ENCODE data around the gene WNT16.
"Not testable (repeated sequence)": the region's sequence is repeated elsewhere in the genome, so short reads cannot be mapped to it uniquely, and the experiment has no call there.

Gene WNT16, protein sequence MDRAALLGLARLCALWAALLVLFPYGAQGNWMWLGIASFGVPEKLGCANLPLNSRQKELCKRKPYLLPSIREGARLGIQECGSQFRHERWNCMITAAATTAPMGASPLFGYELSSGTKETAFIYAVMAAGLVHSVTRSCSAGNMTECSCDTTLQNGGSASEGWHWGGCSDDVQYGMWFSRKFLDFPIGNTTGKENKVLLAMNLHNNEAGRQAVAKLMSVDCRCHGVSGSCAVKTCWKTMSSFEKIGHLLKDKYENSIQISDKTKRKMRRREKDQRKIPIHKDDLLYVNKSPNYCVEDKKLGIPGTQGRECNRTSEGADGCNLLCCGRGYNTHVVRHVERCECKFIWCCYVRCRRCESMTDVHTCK

GRCh38 chr7:121328508-121329190 lies at the start of gene WNT16:
WNT16 (plus strand) TSS chr7:121329000; CDS start chr7:121329293, 293 bp downstream.
- peak; percentile 83 for DNase-seq (ENCODE audit: low spot score)

DNA sequence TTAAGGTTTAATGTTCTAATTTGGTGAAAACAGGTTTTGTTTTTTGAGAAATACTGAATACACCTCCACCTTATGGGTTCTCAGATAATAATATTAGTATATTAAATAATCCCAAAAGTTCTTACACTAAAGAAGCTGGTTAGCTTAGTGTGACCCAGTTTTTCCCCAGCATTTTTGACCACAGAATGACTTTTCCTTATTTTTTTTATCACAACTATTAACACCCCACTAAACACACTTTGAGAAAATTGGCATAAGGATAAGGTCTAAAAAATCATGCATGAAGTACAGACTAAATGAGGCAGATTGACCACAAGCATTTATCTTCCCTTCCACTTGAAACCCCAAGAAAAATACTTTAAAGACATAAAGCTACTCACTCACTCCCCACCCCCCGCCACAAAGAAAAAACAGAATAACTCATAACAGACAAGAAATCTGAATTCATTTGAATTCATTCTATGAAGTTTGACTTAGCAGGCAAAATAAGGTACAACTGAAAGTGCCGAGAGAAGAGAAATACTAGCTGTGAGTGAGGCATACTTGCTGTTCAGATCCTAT lies 49.7 kb upstream of the WNT16 start:
- no peak for DNase-seq (ENCODE audit: low spot score)

DNA sequence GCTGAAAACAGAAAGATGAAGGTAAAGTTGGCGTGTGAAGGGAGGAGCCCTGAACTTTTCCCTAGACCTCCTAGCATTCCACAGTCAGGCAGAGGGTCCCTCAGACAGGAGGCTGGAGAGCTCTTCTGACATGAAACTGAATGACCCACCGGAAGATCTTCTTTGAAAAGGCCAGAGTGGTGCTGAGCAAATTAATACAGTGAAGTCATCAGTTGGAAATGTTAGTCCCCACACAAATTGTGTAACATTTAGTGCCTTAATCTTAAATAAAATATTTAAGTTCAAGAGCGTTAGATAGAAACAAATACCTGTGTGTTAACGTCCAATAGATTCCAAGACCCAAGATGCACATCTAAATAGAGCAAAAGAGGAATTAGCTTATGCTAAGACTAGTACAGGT lies 49.0 kb upstream of the WNT16 start:
- DNase-seq (ENCODE audit: low spot score), result no peak

GRCh38 chr7:121280656-121281055 lies 48.1 kb upstream of the WNT16 start:
- DNase-seq (ENCODE audit: low spot score), result no peak

GRCh38 chr7:121282129-121282528 lies 46.7 kb upstream of the WNT16 start:
- no peak for DNase-seq (ENCODE audit: low spot score)

DNA sequence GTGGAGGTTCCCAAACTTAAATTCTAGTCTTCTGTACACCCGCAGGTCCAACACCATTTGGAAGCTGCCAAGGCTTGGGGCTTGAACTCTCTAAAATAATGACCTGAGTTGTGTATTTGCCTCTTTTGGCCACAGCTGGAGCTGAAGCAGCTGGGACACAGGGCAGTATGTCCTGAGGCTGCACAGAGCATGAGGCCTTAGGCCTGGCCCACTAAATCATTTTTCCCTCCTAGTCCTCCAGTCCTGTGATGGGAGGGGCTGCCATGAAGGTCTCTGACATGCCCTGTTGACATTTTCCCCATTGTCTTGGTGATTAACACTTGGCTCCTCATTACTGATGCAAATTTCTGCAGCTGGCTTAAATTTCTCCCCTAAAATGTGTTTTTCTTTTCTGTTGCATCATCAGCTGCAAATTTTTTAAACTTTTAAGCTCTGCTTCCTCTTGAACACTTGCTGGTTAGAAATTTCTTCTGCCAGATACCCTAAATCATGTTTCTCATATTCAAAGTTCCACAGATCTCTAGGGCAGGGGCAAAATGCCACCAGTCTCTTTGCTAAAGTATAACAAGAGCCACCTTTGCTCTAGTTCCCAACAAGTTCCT lies 43.6 kb upstream of the WNT16 start:
- no peak for DNase-seq (ENCODE audit: low spot score)

- DNase-seq (ENCODE audit: low spot score), result no peak
Observed at GRCh38 chr7:121286186-121286585, 42.6 kb upstream of the WNT16 start.

GRCh38 chr7:121286742-121287734 lies 41.8 kb upstream of the WNT16 start:
- no peak for DNase-seq (ENCODE audit: low spot score)

DNA sequence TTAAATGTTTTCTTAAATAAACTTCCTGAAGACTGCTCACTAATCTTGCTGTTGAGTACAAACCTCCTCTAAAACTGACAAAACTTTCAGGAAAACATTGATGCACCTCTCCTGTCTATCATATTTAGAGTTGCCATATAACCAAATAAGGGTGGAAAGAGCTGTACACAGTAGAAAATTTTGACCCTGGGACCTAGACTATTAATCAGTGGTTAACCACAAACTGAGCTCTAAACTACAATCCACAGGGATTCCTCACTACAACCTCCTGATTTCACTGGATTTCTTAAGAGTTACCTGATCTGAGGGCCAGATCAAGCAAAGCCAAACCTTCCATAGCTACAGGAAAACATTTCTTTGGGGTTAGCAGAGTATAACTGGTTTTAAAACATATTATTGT lies 39.9 kb upstream of the WNT16 start:
- DNase-seq (ENCODE audit: low spot score), result no peak

DNA sequence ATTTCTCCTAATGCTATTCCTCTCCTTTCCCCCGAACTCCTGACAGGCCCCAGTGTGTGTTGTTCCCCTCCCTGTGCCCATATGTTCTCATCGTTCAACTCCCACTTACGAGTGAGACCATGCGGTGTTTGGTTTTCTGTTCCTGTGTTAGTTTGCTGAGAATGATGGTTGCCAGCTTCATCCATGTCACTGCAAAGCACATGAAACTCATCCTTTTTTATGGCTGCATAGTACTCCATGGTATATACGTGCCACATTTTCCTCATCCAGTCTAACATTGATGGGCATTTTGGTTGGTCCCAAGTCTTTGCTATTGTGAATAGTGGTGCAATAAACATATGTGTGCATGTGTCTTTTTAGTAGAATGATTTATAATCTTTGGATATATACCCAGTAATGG lies 38.9 kb upstream of the WNT16 start:
- DNase-seq (ENCODE audit: low spot score), result not testable (repeated sequence)

- no peak for DNase-seq (ENCODE audit: low spot score)
Observed at GRCh38 chr7:121294448-121294992, 34.3 kb upstream of the WNT16 start.

DNA sequence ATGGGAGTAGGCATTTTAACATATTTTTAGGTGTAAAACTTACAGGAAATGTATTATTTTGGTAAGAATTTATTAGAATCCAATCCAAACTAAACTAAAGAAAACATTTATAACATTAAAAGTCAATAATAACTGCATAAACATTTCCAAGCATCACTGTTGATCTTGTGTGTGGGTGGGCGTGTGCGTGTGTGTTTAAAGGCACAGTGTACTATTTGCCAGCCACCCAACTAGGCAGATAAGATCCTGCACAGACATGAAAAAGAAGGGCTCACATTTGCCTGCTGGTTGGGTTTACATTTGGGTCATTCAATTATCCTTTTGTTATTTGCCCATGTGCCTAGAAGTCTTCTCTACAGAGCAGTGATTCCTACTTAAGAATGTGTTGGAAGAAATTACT lies 31.0 kb upstream of the WNT16 start:
- DNase-seq (ENCODE audit: low spot score), result no peak

DNA sequence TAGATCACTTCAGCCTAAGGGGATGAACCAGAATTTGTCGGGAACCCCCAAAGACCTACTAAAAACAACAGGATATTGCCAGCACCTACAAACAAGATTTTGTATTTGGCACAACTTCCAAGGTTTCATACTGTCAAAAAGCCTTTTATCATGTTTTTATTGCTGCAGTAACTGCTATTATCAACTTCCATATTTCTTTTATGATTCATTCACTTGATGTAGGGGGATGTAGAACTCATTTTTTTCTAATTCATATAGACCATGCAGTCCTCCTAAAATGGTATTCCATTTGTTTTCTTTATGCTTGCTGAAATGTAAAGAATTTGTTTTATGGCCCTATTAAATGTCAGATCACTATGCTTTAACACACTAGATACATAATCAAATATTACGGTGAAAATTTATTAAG lies 30.0 kb upstream of the WNT16 start:
- DNase-seq (ENCODE audit: low spot score), result no peak

GRCh38 chr7:121300685-121301420 lies 27.9 kb upstream of the WNT16 start:
- no peak for DNase-seq (ENCODE audit: low spot score)

- DNase-seq (ENCODE audit: low spot score), result no peak
Observed at GRCh38 chr7:121301446-121302213, 27.2 kb upstream of the WNT16 start.

GRCh38 chr7:121302214-121302745 lies 26.5 kb upstream of the WNT16 start:
- DNase-seq (ENCODE audit: low spot score), result no peak

DNA sequence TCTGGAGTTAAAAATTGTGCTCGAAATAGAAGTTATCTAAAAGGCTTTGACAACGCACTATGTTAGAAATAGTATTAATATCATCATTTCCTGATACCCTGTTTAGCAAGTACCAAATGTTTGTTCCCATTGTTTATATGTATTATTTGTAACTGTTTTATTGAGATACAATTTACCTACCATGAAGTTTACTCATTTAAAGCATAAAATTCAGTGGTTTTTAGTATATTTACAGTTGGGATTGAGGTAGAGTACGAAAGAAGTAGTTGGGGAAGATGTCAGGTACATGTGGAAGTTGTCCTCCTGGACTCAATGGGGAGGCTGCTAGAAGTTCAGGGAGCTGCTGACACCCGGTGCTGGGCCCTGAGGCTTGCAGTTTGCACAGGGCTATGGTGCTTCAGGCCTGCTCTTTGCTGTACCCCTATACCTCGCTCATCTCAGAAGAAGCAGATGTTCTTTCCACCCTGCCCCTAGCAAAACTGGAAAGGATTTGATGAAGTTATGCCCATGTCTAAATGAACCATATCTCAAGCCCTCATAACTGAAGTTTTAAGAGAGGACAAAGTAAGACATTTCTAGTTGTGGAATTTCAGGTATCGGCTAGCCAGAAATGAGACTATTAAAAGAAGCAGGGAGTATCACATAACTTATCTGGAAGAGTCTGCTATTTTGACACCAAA lies 25.2 kb upstream of the WNT16 start:
- DNase-seq (ENCODE audit: low spot score), result no peak

GRCh38 chr7:121304102-121304658 lies 24.6 kb upstream of the WNT16 start:
- DNase-seq (ENCODE audit: low spot score), result no peak

DNA sequence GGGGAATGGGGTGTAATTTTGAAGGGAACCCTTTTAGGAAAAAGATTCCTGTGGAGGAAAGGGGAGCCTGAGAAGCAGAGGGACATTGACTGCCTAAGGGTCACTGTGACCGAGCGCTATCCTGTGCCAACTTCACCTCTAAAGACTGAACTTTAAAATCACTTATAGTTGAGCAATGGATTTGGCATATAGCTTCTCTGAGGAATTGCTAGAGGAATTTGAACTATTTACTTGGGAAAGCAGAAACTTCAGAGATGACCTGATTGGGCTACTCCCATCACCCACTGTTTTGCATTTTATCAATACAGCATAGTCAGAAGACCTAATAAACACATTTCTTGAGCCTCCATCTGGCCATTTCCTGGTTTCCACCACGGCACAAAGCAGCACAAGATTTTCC lies 23.7 kb upstream of the WNT16 start:
- DNase-seq (ENCODE audit: low spot score), result no peak

Measured in ecto neural progenitor cell (in vitro differentiated cells).